HEK293 (cell line): ENCODE measurements around the gene PZP.

Experiments used
- CTCF ChIA-PET: fragments of 350-600 bp; formaldehyde crosslinking; extraction: SDS; loops from one replicate; lab custom pipeline; 2021; ENCODE audit warnings: antibody characterized with exemption; lab: Yijun Ruan, JAX
- POLR2A ChIA-PET: fragments of 300-600 bp; formaldehyde crosslinking; extraction: SDS; loops from one replicate; lab custom pipeline; 2020; ENCODE audit warnings: antibody characterized with exemption, inconsistent platforms; lab: Yijun Ruan, JAX
- H3K27ac ChIP-seq: fragments of 200-500 bp; sonication (Bioruptor generic); 2 replicates; pipeline ENCODE4 v1.5.1; 2014; ENCODE audit warnings: low read depth, low read length, control low read depth, inconsistent platforms; ENCODE audit errors: extremely low read depth
- H3K36me3 ChIP-seq, 2 experiments: fragments of 200-500 bp in 1 of 2; sonication (Bioruptor generic) in 1 of 2; 1 replicate in 1 of 2; 2 replicates in 1 of 2; pipeline ENCODE4 v1.5.1; 2014 to 2017; ENCODE audit warnings: inconsistent platforms in 2 of 2, low read length in 2 of 2; ENCODE audit not compliant: control insufficient read depth in 2 of 2, insufficient read depth in 1 of 2
- H3K4me1 ChIP-seq: fragments of 200-500 bp; sonication (Bioruptor generic); 2 replicates; pipeline ENCODE4 v1.5.1; 2014; ENCODE audit warnings: mild to moderate bottlenecking, low read length, inconsistent platforms; ENCODE audit not compliant: control insufficient read depth, insufficient read depth
- H3K4me3 ChIP-seq: 2 replicates; pipeline ENCODE4 v1.5.1; 2011; ENCODE audit warnings: low read depth, mild to moderate bottlenecking, control low read depth, low read length, moderate library complexity
- H3K9me3 ChIP-seq: fragments of 200-500 bp; sonication (Bioruptor generic); 2 replicates; pipeline ENCODE4 v1.5.1; 2014; ENCODE audit warnings: low read depth, low read length, inconsistent platforms; ENCODE audit not compliant: control insufficient read depth, insufficient read depth
- FEZF1 ChIP-seq: fragments of 450-650 bp; formaldehyde crosslinking; IDR thresholded peaks from 2 replicates; pipeline ENCODE4 v1.5.1; 2016; ENCODE audit warnings: missing biosample characterization, missing genetic modification characterization
- REPIN1 ChIP-seq: fragments of 450-650 bp; formaldehyde crosslinking; IDR thresholded peaks from 2 replicates; pipeline ENCODE4 v1.5.1; 2017; ENCODE audit warnings: missing biosample characterization, missing genetic modification characterization, low read depth
- SCRT2 ChIP-seq: fragments of 450-650 bp; formaldehyde crosslinking; IDR thresholded peaks from 2 replicates; pipeline ENCODE4 v1.5.1; 2016; ENCODE audit warnings: missing biosample characterization, missing genetic modification characterization
- TRIM28 ChIP-seq: IDR thresholded peaks from 2 replicates; pipeline ENCODE4 v1.6.1; 2011; ENCODE audit warnings: low read length, control low read depth, borderline replicate concordance
- ZBTB10 ChIP-seq: fragments of 450-650 bp; formaldehyde crosslinking; IDR thresholded peaks from 2 replicates; pipeline ENCODE4 v1.5.1; 2016; ENCODE audit warnings: missing biosample characterization, missing genetic modification characterization
- ZBTB21 ChIP-seq: fragments of 450-650 bp; formaldehyde crosslinking; IDR thresholded peaks from 2 replicates; pipeline ENCODE4 v1.5.1; 2017; ENCODE audit warnings: missing biosample characterization, missing genetic modification characterization
- ZFHX2 ChIP-seq: fragments of 450-650 bp; formaldehyde crosslinking; conservative IDR thresholded peaks from 2 replicates; pipeline ENCODE4 v1.5.1; 2016; ENCODE audit warnings: missing biosample characterization, missing genetic modification characterization
- ZNF148 ChIP-seq: fragments of 450-650 bp; formaldehyde crosslinking; IDR thresholded peaks from 2 replicates; pipeline ENCODE4 v1.5.0; 2017; ENCODE audit warnings: missing biosample characterization, missing genetic modification characterization, borderline replicate concordance
- ZNF23 ChIP-seq: fragments of 450-650 bp; formaldehyde crosslinking; IDR thresholded peaks from 2 replicates; pipeline ENCODE4 v1.5.1; 2016; ENCODE audit warnings: missing biosample characterization, missing genetic modification characterization, borderline replicate concordance
- ZNF26 ChIP-seq: fragments of 450-650 bp; formaldehyde crosslinking; IDR thresholded peaks from 2 replicates; pipeline ENCODE4 v1.5.1; 2016; ENCODE audit warnings: missing biosample characterization, missing genetic modification characterization
- ZNF274 ChIP-seq, 2 experiments: fragments of 200-500 bp in 1 of 2; fragments of 450-650 bp in 1 of 2; sonication (Bioruptor generic) in 1 of 2; formaldehyde crosslinking in 1 of 2; IDR thresholded peaks; 2 replicates each; pipeline versions ENCODE4 v1.5.1 to v1.6.1; 2014 to 2016; ENCODE audit warnings: borderline replicate concordance in 1 of 2, inconsistent platforms in 1 of 2, low read length in 1 of 2, missing biosample characterization in 1 of 2, missing genetic modification characterization in 1 of 2
- ZNF398 ChIP-seq: fragments of 450-650 bp; formaldehyde crosslinking; IDR thresholded peaks from 2 replicates; pipeline ENCODE4 v1.5.1; 2017; ENCODE audit warnings: missing biosample characterization, missing genetic modification characterization
- ZNF529 ChIP-seq: fragments of 450-650 bp; formaldehyde crosslinking; IDR thresholded peaks from 2 replicates; pipeline ENCODE4 v1.5.1; 2017; ENCODE audit warnings: missing genetic modification characterization, missing biosample characterization; ENCODE audit not compliant: insufficient replicate concordance
- ZNF610 ChIP-seq: fragments of 450-650 bp; formaldehyde crosslinking; IDR thresholded peaks from 2 replicates; pipeline ENCODE4 v1.5.1; 2016; ENCODE audit warnings: missing biosample characterization, missing genetic modification characterization, borderline replicate concordance
- ZNF626 ChIP-seq: fragments of 450-650 bp; sonication (Bioruptor Pico); formaldehyde crosslinking; IDR thresholded peaks from 2 replicates; pipeline ENCODE4 v1.5.1; 2018; ENCODE audit warnings: missing biosample characterization, missing genetic modification characterization, inconsistent platforms

The PZP gene

GRCh38 chr12:9208229-9208628, at the start of gene PZP:
TSS of gene PZP (minus strand) at chr12:9208395. CDS start at chr12:9208341, 54 bp downstream.
- TF ChIP-seq ZNF626 (tag by site-specific recombination) = no peak
- no peak for TF ChIP-seq ZNF610 (tag by site-specific recombination)
- TF ChIP-seq ZNF23 (tag by site-specific recombination) = no peak
- TF ChIP-seq ZNF398 = no peak
- TF ChIP-seq ZNF274 (IDR thresholded peaks at IDR 0.05; ENCODE audit: low read length) = no peak
- TF ChIP-seq ZNF274 (tag by site-specific recombination; IDR thresholded peaks at IDR 0.05; ENCODE audit: borderline replicate concordance) = no peak
- TF ChIP-seq TRIM28 = no peak
- TF ChIP-seq REPIN1 (tag by site-specific recombination) = no peak
- no peak for TF ChIP-seq FEZF1 (tag by site-specific recombination)
- TF ChIP-seq ZFHX2 = no peak
- TF ChIP-seq ZNF26 (tag by site-specific recombination) = no peak
- TF ChIP-seq ZBTB10 = no peak
- TF ChIP-seq ZBTB21 (tag by site-specific recombination) = no peak
- TF ChIP-seq ZNF529 = no peak
- Histone ChIP-seq H3K36me3 (no peaks in the 10 kb centered on the region), H3K27ac (no peak within 1 kb of the TSS), H3K4me3 (no peak within 1 kb of the TSS), H3K4me1 (no peaks in the 10 kb centered on the region), H3K9me3 (no peaks in the 10 kb centered on the region)
- CTCF ChIA-PET = no interaction called here
- POLR2A ChIA-PET = no interaction called here

GRCh38 chr12:9256758-9257405, 48.7 kb upstream of the PZP start:
- H3K4me3 ChIP-seq = no peak overlapping the region
- no peak overlapping the region for H3K27ac ChIP-seq
- H3K4me1 ChIP-seq = peaks cover 10% of the 10 kb centered on the region
- no peaks in the 10 kb centered on the region for H3K9me3 ChIP-seq
- TF ChIP-seq SCRT2 (tag by site-specific recombination) = 0 out of 2 replicates have a peak, but pooled peaks have one; percentile 27
- TF ChIP-seq ZNF148 (tag by site-specific recombination) = no peak
- CTCF ChIA-PET = no interaction called here
- H3K36me3 ChIP-seq = no peaks in the 10 kb centered on the region
- POLR2A ChIA-PET = no interaction called here
